ENCODE results near the gene THOC5. TPM values are rescaled to one million over a fixed set of nuclear protein-coding genes. Genes with fewer than 3 reads are reported as not detected.

Gene THOC5
- total RNA-seq, 1 donor from 2014 or later: 44.8 TPM

GRCh38 chr22:29520851-29521250 lies 32.7 kb downstream of the THOC5 start:
- Mint-ChIP-seq H3K27me3 (ENCODE audit: low read depth) (no peaks in the 10 kb centered on the region), H3K27ac (no peak overlapping the region), H3K9me3 (no peaks in the 10 kb centered on the region), H3K36me3 (peaks cover 44% of the 10 kb centered on the region), H3K4me1 (no peaks in the 10 kb centered on the region), H3K4me3 (no peak overlapping the region)
- no peak for TF ChIP-seq CTCF (IDR thresholded peaks at IDR 0.05; ENCODE audit: unreplicated experiment)
- DNase-seq (ENCODE audit: low spot score in 2 of 2, unreplicated experiment in 2 of 2): no peak

GRCh38 chr22:29519996-29520395 lies 33.6 kb downstream of the THOC5 start:
- Mint-ChIP-seq H3K27me3 (ENCODE audit: low read depth) (no peaks in the 10 kb centered on the region), H3K9me3 (no peaks in the 10 kb centered on the region), H3K36me3 (peaks cover 44% of the 10 kb centered on the region), H3K27ac (no peak overlapping the region), H3K4me3 (no peak overlapping the region), H3K4me1 (no peaks in the 10 kb centered on the region)
- no peak for DNase-seq (ENCODE audit: low spot score in 2 of 2, unreplicated experiment in 2 of 2)
- no peak for TF ChIP-seq CTCF (IDR thresholded peaks at IDR 0.05; ENCODE audit: unreplicated experiment)

- no peak for DNase-seq (ENCODE audit: low spot score in 2 of 2, unreplicated experiment in 2 of 2)
- Mint-ChIP-seq H3K4me1 (no peaks in the 10 kb centered on the region), H3K27me3 (ENCODE audit: low read depth) (no peaks in the 10 kb centered on the region), H3K27ac (no peak overlapping the region), H3K36me3 (peaks cover 38% of the 10 kb centered on the region), H3K9me3 (no peaks in the 10 kb centered on the region), H3K4me3 (no peak overlapping the region)
- TF ChIP-seq CTCF (IDR thresholded peaks at IDR 0.05; ENCODE audit: unreplicated experiment): no peak
These were observed 35.1 kb downstream of the THOC5 start for GRCh38 chr22:29518427-29518826.

- DNase-seq (ENCODE audit: low spot score in 2 of 2, unreplicated experiment in 2 of 2): no peak
- Mint-ChIP-seq H3K4me3 (no peak overlapping the region), H3K36me3 (peaks cover 34% of the 10 kb centered on the region), H3K27ac (no peak overlapping the region), H3K27me3 (ENCODE audit: low read depth) (no peaks in the 10 kb centered on the region), H3K4me1 (no peaks in the 10 kb centered on the region), H3K9me3 (no peaks in the 10 kb centered on the region)
- no peak for TF ChIP-seq CTCF (IDR thresholded peaks at IDR 0.05; ENCODE audit: unreplicated experiment)
These were observed 36.2 kb downstream of the THOC5 start for GRCh38 chr22:29517215-29517908.

- Mint-ChIP-seq H3K4me3 (no peak overlapping the region), H3K36me3 (peaks cover 38% of the 10 kb centered on the region), H3K4me1 (no peaks in the 10 kb centered on the region), H3K9me3 (no peaks in the 10 kb centered on the region), H3K27me3 (ENCODE audit: low read depth) (no peaks in the 10 kb centered on the region), H3K27ac (no peak overlapping the region)
- DNase-seq (ENCODE audit: low spot score in 2 of 2, unreplicated experiment in 2 of 2): no peak
- no peak for TF ChIP-seq CTCF (IDR thresholded peaks at IDR 0.05; ENCODE audit: unreplicated experiment)
These were observed 41.5 kb downstream of the THOC5 start for GRCh38 chr22:29512031-29512430.
